H9 (cell line): ENCODE data around the gene PACRGL. TPM values are rescaled to one million over a fixed set of nuclear protein-coding genes. Genes with fewer than 3 reads are reported as not detected.

Experiments used
- DNase-seq: peaks from one replicate; pipeline ENCODE4 v3.0.0-alpha.2; 2017
- H2AFZ ChIP-seq: one replicate; pipeline ENCODE4 v1.6.1; 2013; ENCODE audit warnings: mild to moderate bottlenecking, low read length, control low read depth, moderate library complexity
- H2AK5ac ChIP-seq: 2 replicates; pipeline ENCODE4 v1.6.1; 2013; ENCODE audit warnings: low read length, control low read depth, mixed read lengths; ENCODE audit not compliant: insufficient read length
- H2BK120ac ChIP-seq: one replicate; pipeline ENCODE4 v1.6.1; 2013; ENCODE audit warnings: low read depth, mild to moderate bottlenecking, low read length, control low read depth, inconsistent platforms; ENCODE audit not compliant: poor library complexity, severe bottlenecking
- H2BK12ac ChIP-seq: 2 replicates; pipeline ENCODE4 v1.6.1; 2013; ENCODE audit warnings: low read length, control low read depth, mixed read lengths, low read depth; ENCODE audit not compliant: insufficient read length
- H2BK15ac ChIP-seq: 2 replicates; pipeline ENCODE4 v1.6.1; 2013; ENCODE audit warnings: low read depth, low read length, control low read depth
- H2BK20ac ChIP-seq: one replicate; pipeline ENCODE4 v1.6.1; 2013; ENCODE audit warnings: low read depth, mild to moderate bottlenecking, low read length, control low read depth, inconsistent platforms; ENCODE audit not compliant: poor library complexity, severe bottlenecking
- H2BK5ac ChIP-seq: 2 replicates; pipeline ENCODE4 v1.6.1; 2013; ENCODE audit warnings: low read length, control low read depth, mixed read lengths; ENCODE audit not compliant: insufficient read length
- H3K14ac ChIP-seq: 2 replicates; pipeline ENCODE4 v1.6.1; 2013; ENCODE audit warnings: low read length, control low read depth; ENCODE audit not compliant: insufficient read depth
- H3K18ac ChIP-seq: 2 replicates; pipeline ENCODE4 v1.6.1; 2013; ENCODE audit warnings: low read depth, mild to moderate bottlenecking, mixed read lengths, low read length, control low read depth; ENCODE audit not compliant: insufficient read length
- H3K23ac ChIP-seq: 2 replicates; pipeline ENCODE4 v1.6.1; 2013; ENCODE audit warnings: low read length, control low read depth, mixed read lengths, low read depth; ENCODE audit not compliant: insufficient read length
- H3K23me2 ChIP-seq: 2 replicates; pipeline ENCODE4 v1.6.1; 2013; ENCODE audit warnings: low read depth, mild to moderate bottlenecking, mixed read lengths, low read length, control low read depth; ENCODE audit not compliant: insufficient read length, poor library complexity, severe bottlenecking
- H3K27ac ChIP-seq: 2 replicates; pipeline ENCODE4 v1.5.1; 2013; ENCODE audit warnings: low read length, control low read depth, mixed read lengths, low read depth; ENCODE audit not compliant: insufficient read length
- H3K27me3 ChIP-seq: 2 replicates; pipeline ENCODE4 v1.6.1; 2013; ENCODE audit warnings: low read length, control low read depth, inconsistent platforms; ENCODE audit not compliant: insufficient read depth
- H3K4ac ChIP-seq: 2 replicates; pipeline ENCODE4 v1.6.1; 2013; ENCODE audit warnings: low read depth, mild to moderate bottlenecking, control low read depth, inconsistent platforms, low read length, moderate library complexity
- H3K4me1 ChIP-seq: 2 replicates; pipeline ENCODE4 v1.6.1; 2013; ENCODE audit warnings: low read length, control low read depth, inconsistent platforms; ENCODE audit not compliant: insufficient read depth
- H3K4me2 ChIP-seq: 2 replicates; pipeline ENCODE4 v1.6.1; 2013; ENCODE audit warnings: low read length, control low read depth, mixed read lengths; ENCODE audit not compliant: insufficient read length, insufficient read depth
- H3K56ac ChIP-seq: 2 replicates; pipeline ENCODE4 v1.6.1; 2013; ENCODE audit warnings: low read depth, mild to moderate bottlenecking, mixed read lengths, low read length, control low read depth; ENCODE audit not compliant: insufficient read length
- H3K79me1 ChIP-seq: 2 replicates; pipeline ENCODE4 v1.6.1; 2013; ENCODE audit warnings: low read depth, mild to moderate bottlenecking, moderate library complexity, low read length, control low read depth, inconsistent platforms; ENCODE audit not compliant: insufficient read depth, poor library complexity, severe bottlenecking
- H3K79me2 ChIP-seq: 2 replicates; pipeline ENCODE4 v1.6.1; 2013; ENCODE audit warnings: low read length, control low read depth, inconsistent platforms; ENCODE audit not compliant: insufficient read depth
- H3K9ac ChIP-seq: 2 replicates; pipeline ENCODE4 v1.6.1; 2013; ENCODE audit warnings: low read length, control low read depth, mixed read lengths; ENCODE audit not compliant: insufficient read length; ENCODE audit errors: extremely low read depth
- H3K9me3 ChIP-seq: one replicate; pipeline ENCODE4 v1.6.1; 2013; ENCODE audit warnings: low read depth, low read length, inconsistent platforms; ENCODE audit not compliant: control insufficient read depth
- H3T11ph ChIP-seq: one replicate; pipeline ENCODE4 v1.6.1; 2013; ENCODE audit warnings: mild to moderate bottlenecking, low read length, control low read depth, inconsistent platforms
- H4K20me1 ChIP-seq: one replicate; pipeline ENCODE4 v1.6.1; 2013; ENCODE audit not compliant: control insufficient read depth, insufficient read length, insufficient read depth
- H4K5ac ChIP-seq: 2 replicates; pipeline ENCODE4 v1.6.1; 2013; ENCODE audit warnings: low read depth, mild to moderate bottlenecking, mixed read lengths, low read length, control low read depth; ENCODE audit not compliant: insufficient read length
- H4K8ac ChIP-seq: replicated peaks from 2 replicates; pipeline ENCODE4 v1.6.1; 2013; ENCODE audit warnings: low read length, control low read depth, mixed read lengths, low read depth; ENCODE audit not compliant: insufficient read length
- H4K91ac ChIP-seq: 2 replicates; pipeline ENCODE4 v1.6.1; 2013; ENCODE audit warnings: low read depth, mild to moderate bottlenecking, moderate library complexity, mixed read lengths, low read length, control low read depth; ENCODE audit not compliant: insufficient read length
- H3K27ac Mint-ChIP-seq, 3 experiments: 2 replicates in 2 of 3; 3 replicates in 1 of 3; pipeline ENCODE4 v1.8.0; 2020 to 2021; ENCODE audit warnings: mixed read lengths in 3 of 3, mild to moderate bottlenecking in 1 of 3, moderate library complexity in 1 of 3
- H3K27me3 Mint-ChIP-seq: 2 replicates; pipeline ENCODE4 v1.8.0; 2021; ENCODE audit warnings: low read depth, mild to moderate bottlenecking, moderate library complexity, mixed read lengths
- H3K36me3 Mint-ChIP-seq, 3 experiments: 2 replicates in 2 of 3; 3 replicates in 1 of 3; pipeline ENCODE4 v1.8.0; 2020 to 2021; ENCODE audit warnings: low read depth in 3 of 3, mixed read lengths in 3 of 3; ENCODE audit not compliant: insufficient read depth in 1 of 3
- H3K4me1 Mint-ChIP-seq, 2 experiments: 2 replicates each; pipeline ENCODE4 v1.8.0; 2020; ENCODE audit warnings: mixed read lengths in 2 of 2
- H3K4me3 Mint-ChIP-seq, 2 experiments: 2 replicates in 1 of 2; 3 replicates in 1 of 2; pipeline ENCODE4 v1.8.0; 2020 to 2021; ENCODE audit warnings: mild to moderate bottlenecking in 2 of 2, mixed read lengths in 2 of 2, moderate library complexity in 1 of 2
- H3K9me3 Mint-ChIP-seq, 2 experiments: 2 replicates in 1 of 2; 3 replicates in 1 of 2; pipeline ENCODE4 v1.8.0; 2020; ENCODE audit warnings: mild to moderate bottlenecking in 2 of 2, mixed read lengths in 2 of 2, moderate library complexity in 1 of 2
- CTCF ChIP-seq: fragments of 200-600 bp; sonication (generic); conservative IDR thresholded peaks from 3 replicates; pipeline ENCODE4 v1.8.0; 2021; ENCODE audit warnings: antibody characterized with exemption, mild to moderate bottlenecking
- total RNA-seq: library from RNA; stranded (reverse); gene quantifications from 2 replicates; pipeline ENCODE4 v1.2.1, GENCODE V29; 2021

Gene PACRGL
- total RNA-seq, 1 experiment from 2014 or later = 18.7 TPM

- H3K4ac ChIP-seq = no peak overlapping the region
- no peaks in the 10 kb centered on the region for H4K20me1 ChIP-seq
- H2BK12ac ChIP-seq = no peak overlapping the region
- no peak overlapping the region for H2BK5ac ChIP-seq
- H3K4me3 Mint-ChIP-seq = no peak overlapping the region
- H3K9ac ChIP-seq = no peak overlapping the region
- no peak overlapping the region for H2AFZ ChIP-seq
- H3K14ac ChIP-seq = no peak overlapping the region
- no peak overlapping the region for H4K5ac ChIP-seq
- no peak overlapping the region for H3K27ac Mint-ChIP-seq
- no peak overlapping the region for H2AK5ac ChIP-seq
- DNase-seq = no peak
- TF ChIP-seq CTCF = no peak
- no peak overlapping the region for H4K91ac ChIP-seq
- no peak overlapping the region for H4K8ac ChIP-seq
- H3K4me2 ChIP-seq = no peak overlapping the region
- H2BK120ac ChIP-seq = no peak overlapping the region
- no peak overlapping the region for H2BK20ac ChIP-seq
- no peaks in the 10 kb centered on the region for H3K23me2 ChIP-seq
- no peaks in the 10 kb centered on the region for H3K79me1 ChIP-seq
- no peaks in the 10 kb centered on the region for H3K79me2 ChIP-seq
- no peaks in the 10 kb centered on the region for H3K4me1 ChIP-seq
- H3K18ac ChIP-seq = no peak overlapping the region
- H3K23ac ChIP-seq = no peak overlapping the region
- H3K56ac ChIP-seq = no peak overlapping the region
- no peak overlapping the region for H3T11ph ChIP-seq
- H3K27me3 ChIP-seq = no peaks in the 10 kb centered on the region
- no peaks in the 10 kb centered on the region for H3K4me1 Mint-ChIP-seq
- no peaks in the 10 kb centered on the region for H3K9me3 ChIP-seq
- no peaks in the 10 kb centered on the region for H3K9me3 Mint-ChIP-seq
- no peaks in the 10 kb centered on the region for H3K36me3 Mint-ChIP-seq
- no peak overlapping the region for H3K27ac ChIP-seq
- H3K27me3 Mint-ChIP-seq = no peaks in the 10 kb centered on the region
- H2BK15ac ChIP-seq = no peak overlapping the region
These were observed 61.1 kb downstream of the PACRGL start for GRCh38 chr4:20761382-20761781.
